ENCODE measurements around the gene MACROH2A2. TPM values are rescaled to one million over a fixed set of nuclear protein-coding genes. Genes with fewer than 3 reads are reported as not detected.

Gene MACROH2A2
- total and polyA plus RNA-seq, 10 of the 15 experiments (the other 5 are each of a cell fraction or from before 2014, with no cell fraction given): 0.14 to 0.24 TPM; not detected in 8

DNA sequence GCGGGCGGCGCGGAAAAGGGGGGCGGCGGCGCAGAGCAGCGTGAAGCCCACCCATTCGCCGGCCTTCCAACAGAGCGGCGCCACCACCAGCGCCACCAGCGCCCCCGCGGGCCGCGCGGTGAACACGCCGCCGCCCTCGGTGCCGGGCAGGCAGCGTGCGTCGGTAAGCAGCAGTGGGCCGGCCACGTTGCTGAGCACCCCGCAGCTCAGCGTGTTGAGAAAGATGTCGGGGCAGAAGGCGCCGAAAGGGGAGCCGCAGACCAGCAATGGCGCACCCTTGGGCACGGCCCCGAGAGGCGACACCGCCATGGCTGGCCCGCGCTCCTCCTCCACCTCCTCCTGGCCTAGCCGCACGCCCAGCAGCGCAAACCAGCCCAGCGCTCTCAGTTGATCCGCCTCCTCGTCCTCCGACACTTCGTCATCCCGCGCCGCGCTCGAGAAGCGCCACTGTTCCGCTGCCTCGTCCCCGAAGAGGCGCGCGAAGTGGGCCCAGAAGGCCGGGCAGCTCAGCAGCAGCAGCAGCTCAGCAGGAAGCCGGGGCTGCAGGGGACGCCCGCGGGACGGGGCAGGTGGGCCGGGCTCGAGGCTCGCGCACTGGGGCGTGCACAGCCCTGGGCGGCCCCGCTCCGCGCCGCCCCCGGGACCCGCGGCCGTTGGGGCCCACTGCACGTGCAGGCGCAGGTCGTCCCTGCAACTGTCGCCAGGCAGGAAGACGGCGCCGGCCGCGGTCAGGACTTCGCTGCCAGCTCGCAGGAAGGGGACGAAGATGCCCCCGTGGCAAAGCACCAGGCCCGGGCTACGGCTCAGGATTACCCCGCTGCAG is 93.2 kb downstream of the MACROH2A2 start (continued):
- TF ChIP-seq SMAD1 (IDR thresholded peaks at IDR 0.05; ENCODE audit: low read depth, partially characterized antibody): no peak
- no peak for TF ChIP-seq ZBED1 (IDR thresholded peaks at IDR 0.05; ENCODE audit: borderline replicate concordance)
- TF ChIP-seq IRF4 (IDR thresholded peaks at IDR 0.05; ENCODE audit: low read depth, low read length): no peak
- TF ChIP-seq ZNF24 (IDR thresholded peaks at IDR 0.05): 0 out of 2 replicates have a peak, but pooled peaks have one; percentile 47
- TF ChIP-seq RB1 (IDR thresholded peaks at IDR 0.05; ENCODE audit: borderline replicate concordance): 0 out of 2 replicates have a peak, but pooled peaks have one; percentile 55
- TF ChIP-seq, protein P1, sequence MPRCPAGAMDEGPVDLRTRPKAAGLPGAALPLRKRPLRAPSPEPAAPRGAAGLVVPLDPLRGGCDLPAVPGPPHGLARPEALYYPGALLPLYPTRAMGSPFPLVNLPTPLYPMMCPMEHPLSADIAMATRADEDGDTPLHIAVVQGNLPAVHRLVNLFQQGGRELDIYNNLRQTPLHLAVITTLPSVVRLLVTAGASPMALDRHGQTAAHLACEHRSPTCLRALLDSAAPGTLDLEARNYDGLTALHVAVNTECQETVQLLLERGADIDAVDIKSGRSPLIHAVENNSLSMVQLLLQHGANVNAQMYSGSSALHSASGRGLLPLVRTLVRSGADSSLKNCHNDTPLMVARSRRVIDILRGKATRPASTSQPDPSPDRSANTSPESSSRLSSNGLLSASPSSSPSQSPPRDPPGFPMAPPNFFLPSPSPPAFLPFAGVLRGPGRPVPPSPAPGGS (IDR thresholded peaks at IDR 0.05; ENCODE audit: borderline replicate concordance, insufficient read depth, low read depth, low read length, poor library complexity, severe bottlenecking): no peak
- no peak for TF ChIP-seq CHD2 (IDR thresholded peaks at IDR 0.05; ENCODE audit: borderline replicate concordance, low read depth, low read length)
- no peak for TF ChIP-seq JUNB (IDR thresholded peaks at IDR 0.05)
- TF ChIP-seq PML (IDR thresholded peaks at IDR 0.05; ENCODE audit: low read length): no peak
- no peak for TF ChIP-seq WRNIP1 (IDR thresholded peaks at IDR 0.05; ENCODE audit: borderline replicate concordance, low read depth, low read length)
- TF ChIP-seq ZZZ3 (IDR thresholded peaks at IDR 0.05; ENCODE audit: control insufficient read depth, insufficient read length, low read depth): no peak
- TF ChIP-seq, protein P2, sequence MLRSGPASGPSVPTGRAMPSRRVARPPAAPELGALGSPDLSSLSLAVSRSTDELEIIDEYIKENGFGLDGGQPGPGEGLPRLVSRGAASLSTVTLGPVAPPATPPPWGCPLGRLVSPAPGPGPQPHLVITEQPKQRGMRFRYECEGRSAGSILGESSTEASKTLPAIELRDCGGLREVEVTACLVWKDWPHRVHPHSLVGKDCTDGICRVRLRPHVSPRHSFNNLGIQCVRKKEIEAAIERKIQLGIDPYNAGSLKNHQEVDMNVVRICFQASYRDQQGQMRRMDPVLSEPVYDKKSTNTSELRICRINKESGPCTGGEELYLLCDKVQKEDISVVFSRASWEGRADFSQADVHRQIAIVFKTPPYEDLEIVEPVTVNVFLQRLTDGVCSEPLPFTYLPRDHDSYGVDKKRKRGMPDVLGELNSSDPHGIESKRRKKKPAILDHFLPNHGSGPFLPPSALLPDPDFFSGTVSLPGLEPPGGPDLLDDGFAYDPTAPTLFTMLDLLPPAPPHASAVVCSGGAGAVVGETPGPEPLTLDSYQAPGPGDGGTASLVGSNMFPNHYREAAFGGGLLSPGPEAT (IDR thresholded peaks at IDR 0.05; ENCODE audit: low read depth): no peak
- TF ChIP-seq HDAC6 (IDR thresholded peaks at IDR 0.05; ENCODE audit: unreplicated experiment): no peak
- TF ChIP-seq, protein P3, sequence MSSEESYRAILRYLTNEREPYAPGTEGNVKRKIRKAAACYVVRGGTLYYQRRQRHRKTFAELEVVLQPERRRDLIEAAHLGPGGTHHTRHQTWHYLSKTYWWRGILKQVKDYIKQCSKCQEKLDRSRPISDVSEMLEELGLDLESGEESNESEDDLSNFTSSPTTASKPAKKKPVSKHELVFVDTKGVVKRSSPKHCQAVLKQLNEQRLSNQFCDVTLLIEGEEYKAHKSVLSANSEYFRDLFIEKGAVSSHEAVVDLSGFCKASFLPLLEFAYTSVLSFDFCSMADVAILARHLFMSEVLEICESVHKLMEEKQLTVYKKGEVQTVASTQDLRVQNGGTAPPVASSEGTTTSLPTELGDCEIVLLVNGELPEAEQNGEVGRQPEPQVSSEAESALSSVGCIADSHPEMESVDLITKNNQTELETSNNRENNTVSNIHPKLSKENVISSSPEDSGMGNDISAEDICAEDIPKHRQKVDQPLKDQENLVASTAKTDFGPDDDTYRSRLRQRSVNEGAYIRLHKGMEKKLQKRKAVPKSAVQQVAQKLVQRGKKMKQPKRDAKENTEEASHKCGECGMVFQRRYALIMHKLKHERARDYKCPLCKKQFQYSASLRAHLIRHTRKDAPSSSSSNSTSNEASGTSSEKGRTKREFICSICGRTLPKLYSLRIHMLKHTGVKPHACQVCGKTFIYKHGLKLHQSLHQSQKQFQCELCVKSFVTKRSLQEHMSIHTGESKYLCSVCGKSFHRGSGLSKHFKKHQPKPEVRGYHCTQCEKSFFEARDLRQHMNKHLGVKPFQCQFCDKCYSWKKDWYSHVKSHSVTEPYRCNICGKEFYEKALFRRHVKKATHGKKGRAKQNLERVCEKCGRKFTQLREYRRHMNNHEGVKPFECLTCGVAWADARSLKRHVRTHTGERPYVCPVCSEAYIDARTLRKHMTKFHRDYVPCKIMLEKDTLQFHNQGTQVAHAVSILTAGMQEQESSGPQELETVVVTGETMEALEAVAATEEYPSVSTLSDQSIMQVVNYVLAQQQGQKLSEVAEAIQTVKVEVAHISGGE (CRISPR knock-in tag; IDR thresholded peaks at IDR 0.05): no peak
- TF ChIP-seq KDM1A (IDR thresholded peaks at IDR 0.05; ENCODE audit: borderline replicate concordance): no peak
- no peak for TF ChIP-seq RAD51 (IDR thresholded peaks at IDR 0.05)
- TF ChIP-seq, protein P4, sequence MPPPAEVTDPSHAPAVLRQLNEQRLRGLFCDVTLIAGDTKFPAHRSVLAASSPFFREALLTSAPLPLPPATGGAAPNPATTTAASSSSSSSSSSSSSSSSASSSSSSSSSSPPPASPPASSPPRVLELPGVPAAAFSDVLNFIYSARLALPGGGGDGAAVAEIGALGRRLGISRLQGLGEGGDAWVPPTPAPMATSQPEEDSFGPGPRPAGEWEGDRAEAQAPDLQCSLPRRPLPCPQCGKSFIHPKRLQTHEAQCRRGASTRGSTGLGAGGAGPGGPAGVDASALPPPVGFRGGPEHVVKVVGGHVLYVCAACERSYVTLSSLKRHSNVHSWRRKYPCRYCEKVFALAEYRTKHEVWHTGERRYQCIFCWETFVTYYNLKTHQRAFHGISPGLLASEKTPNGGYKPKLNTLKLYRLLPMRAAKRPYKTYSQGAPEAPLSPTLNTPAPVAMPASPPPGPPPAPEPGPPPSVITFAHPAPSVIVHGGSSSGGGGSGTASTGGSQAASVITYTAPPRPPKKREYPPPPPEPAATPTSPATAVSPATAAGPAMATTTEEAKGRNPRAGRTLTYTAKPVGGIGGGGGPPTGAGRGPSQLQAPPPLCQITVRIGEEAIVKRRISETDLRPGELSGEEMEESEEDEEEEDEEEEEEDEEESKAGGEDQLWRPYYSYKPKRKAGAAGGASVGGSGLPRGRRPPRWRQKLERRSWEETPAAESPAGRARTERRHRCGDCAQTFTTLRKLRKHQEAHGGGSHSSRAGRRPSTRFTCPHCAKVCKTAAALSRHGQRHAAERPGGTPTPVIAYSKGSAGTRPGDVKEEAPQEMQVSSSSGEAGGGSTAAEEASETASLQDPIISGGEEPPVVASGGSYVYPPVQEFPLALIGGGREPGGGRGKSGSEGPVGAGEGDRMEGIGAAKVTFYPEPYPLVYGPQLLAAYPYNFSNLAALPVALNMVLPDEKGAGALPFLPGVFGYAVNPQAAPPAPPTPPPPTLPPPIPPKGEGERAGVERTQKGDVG (CRISPR knock-in tag; IDR thresholded peaks at IDR 0.05): no peak
- no peak for TF ChIP-seq TCF3 (IDR thresholded peaks at IDR 0.05; ENCODE audit: borderline replicate concordance, insufficient read depth, low read depth, low read length)
- peak; percentile 8 for TF ChIP-seq NR2F1 (conservative IDR thresholded peaks at IDR 0.05)
- peak; percentile 96 for TF ChIP-seq SMARCA5 (IDR thresholded peaks at IDR 0.05)

Measured in GM12878 (cell line).